Activated T-helper 9 cell treated with anti-CD3 and anti-CD28 coated beads, Interleukin-2, amount 50 U/mL, for 16 hours (primary cell): ENCODE data around the gene ARL4A.

Experiments
- DNase-seq: peaks from one replicate; pipeline ENCODE4 v3.0.0-alpha.2; 2020; ENCODE audit warnings: low read depth

Gene ARL4A

GRCh38 chr7:12725575-12726316 lies 38.3 kb downstream of the ARL4A start:
- no peak for DNase-seq

GRCh38 chr7:12726908-12727307 lies 39.5 kb downstream of the ARL4A start:
- no peak for DNase-seq

- no peak for DNase-seq
Observed at GRCh38 chr7:12727455-12728191, 40.2 kb downstream of the ARL4A start.

- no peak for DNase-seq
Observed at GRCh38 chr7:12728192-12728538, 40.7 kb downstream of the ARL4A start.

- DNase-seq = no peak
Observed at GRCh38 chr7:12729112-12729511, 41.7 kb downstream of the ARL4A start.

GRCh38 chr7:12730523-12730922 lies 43.1 kb downstream of the ARL4A start:
- DNase-seq = no peak

- no peak for DNase-seq
Observed at GRCh38 chr7:12731214-12731656, 43.8 kb downstream of the ARL4A start.

GRCh38 chr7:12731775-12732174 lies 44.3 kb downstream of the ARL4A start:
- no peak for DNase-seq

GRCh38 chr7:12732428-12732827 lies 45.0 kb downstream of the ARL4A start:
- no peak for DNase-seq

- no peak for DNase-seq
Observed at GRCh38 chr7:12735923-12736322, 48.5 kb downstream of the ARL4A start.

- DNase-seq = no peak
Observed at GRCh38 chr7:12737373-12737772, 49.9 kb downstream of the ARL4A start.

GRCh38 chr7:12737836-12738235 lies 50.4 kb downstream of the ARL4A start:
- no peak for DNase-seq

- DNase-seq = no peak
Observed at GRCh38 chr7:12738665-12739064, 51.2 kb downstream of the ARL4A start.
